KBM-7 (cell line): Measurements from ENCODE around the gene MMP1.

Source experiments
- DNase-seq: peaks from one replicate; pipeline ENCODE4 v3.0.0-alpha.2; 2015
- in situ Hi-C: fragments of 300-500 bp; cut with MboI; formaldehyde crosslinking; loops from 2 replicates; pipeline ENCODE4 v1.14.3; 2020; ENCODE audit warnings: low sequenced_read_pairs, low pct_unique_long_range_greater_than_20kb, mixed read lengths

MMP1 gene

DNA sequence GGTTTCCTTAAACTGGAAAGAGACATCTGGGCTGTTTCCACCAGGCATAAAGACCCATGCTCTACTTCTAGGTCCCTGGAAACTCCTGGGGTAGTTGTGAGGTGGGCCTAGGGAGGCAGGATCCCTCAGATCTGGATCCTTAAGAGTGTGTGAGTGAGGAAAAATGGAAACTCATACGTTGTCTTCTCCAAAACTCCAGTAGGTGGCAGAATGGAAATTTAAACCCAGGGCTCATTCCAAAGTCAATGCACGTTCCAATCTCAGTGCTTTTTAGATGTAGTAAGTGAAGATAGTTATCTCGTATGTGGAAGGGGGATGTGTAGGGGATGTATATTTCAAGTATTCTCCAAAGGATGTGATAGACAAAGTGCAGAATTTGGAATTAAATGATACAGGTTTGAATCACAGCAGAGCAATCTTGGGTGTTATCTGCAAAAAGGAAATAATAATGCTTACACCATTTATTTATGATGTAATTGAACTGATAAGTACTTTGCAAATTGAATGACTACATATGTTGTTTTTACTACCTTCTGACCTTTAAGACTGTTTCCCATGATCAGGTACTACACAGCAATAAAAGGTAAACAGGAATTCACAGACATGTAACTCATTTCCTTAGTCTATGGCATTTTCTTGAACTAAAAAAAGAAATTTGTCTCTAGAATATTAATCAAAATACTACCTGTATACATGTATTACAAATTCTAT, 13.1 kb upstream of the MMP1 start:
- DNase-seq, result peak; percentile 24
- in situ Hi-C loops, result no loop called here

DNA sequence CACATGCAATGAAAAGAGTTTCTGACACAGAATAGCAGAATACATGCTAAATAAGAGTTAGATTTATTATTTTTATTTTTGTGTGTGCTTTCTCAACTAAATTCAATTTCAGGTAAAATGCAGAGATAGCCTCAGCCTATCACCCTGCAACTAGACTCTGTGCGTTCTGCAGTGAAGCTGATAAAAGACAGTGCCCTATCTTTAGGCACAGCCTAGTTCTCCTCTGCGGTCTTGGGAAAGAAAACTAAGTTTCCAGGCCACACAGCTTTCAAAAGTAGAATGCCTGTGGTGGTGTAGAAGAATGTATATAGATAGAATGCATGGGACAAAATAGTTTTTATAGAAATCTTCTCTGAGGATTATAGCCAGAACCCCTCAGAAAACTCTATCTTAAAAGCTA, 12.0 kb upstream of the MMP1 start:
- in situ Hi-C loops, result no loop called here

DNA sequence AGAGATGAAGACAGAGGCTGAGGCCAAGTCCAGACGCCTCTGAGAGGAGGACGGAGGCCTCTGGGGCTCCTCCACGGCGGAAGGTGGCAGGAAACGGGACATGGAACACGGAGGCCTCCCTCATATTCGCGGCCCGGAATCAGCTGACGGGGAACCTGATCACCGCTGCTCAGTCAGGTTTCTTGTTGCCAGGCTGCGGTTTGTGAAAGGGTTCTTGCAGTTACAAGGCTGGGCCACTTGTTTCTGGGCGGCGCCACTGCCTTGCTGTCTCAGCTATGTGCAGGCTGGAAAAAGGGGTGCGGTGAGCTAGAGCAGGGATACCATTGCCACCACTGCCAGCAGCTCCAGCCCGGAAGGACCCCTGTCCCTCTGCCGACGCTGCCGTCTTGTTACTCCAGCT, 10.0 kb upstream of the MMP1 start:
- DNase-seq, result no peak
- in situ Hi-C loops, result no loop called here

More for the DNA sequence above, 12.0 kb upstream of the MMP1 start:
- DNase-seq, result no peak

DNA sequence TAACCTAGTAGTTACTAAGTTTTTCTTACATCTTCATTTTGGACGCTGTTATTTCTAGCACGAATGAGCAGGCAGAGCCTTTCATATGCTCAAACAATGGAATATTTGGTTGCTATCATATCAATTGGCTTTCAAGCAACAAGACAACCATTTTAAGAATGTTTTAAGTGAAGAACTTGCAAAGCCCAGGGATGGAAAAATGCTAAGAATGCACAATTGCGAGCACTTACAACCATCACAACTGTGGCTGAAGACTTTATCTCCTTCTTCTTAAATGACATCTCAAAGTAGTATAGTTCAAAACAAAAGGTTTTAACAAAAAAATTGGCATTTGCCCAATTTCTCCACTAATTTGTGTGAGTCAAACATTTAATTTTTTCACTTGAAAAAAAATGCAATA, 8.3 kb upstream of the MMP1 start:
- in situ Hi-C loops, result no loop called here
- no peak for DNase-seq

DNA sequence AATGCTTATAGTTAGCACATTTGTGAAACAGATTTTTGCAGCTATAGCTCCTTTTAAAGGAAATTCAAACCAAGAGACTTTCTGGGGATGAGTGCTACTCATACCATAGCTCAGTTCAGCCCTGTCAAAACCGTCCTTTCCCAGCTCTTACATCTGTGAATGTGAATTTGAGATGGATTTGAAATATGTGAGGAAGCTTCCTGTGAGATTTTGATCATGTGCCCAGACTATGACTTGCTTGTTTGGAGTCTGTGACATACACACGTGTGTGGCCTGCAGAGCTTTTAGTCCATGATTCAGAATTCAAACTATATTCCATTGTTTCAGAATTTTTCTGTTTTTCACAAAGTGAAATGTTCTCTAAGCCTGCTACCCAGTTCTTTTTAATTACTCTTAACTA, 4.4 kb upstream of the MMP1 start:
- in situ Hi-C loops, result no loop called here
- DNase-seq, result no peak

DNA sequence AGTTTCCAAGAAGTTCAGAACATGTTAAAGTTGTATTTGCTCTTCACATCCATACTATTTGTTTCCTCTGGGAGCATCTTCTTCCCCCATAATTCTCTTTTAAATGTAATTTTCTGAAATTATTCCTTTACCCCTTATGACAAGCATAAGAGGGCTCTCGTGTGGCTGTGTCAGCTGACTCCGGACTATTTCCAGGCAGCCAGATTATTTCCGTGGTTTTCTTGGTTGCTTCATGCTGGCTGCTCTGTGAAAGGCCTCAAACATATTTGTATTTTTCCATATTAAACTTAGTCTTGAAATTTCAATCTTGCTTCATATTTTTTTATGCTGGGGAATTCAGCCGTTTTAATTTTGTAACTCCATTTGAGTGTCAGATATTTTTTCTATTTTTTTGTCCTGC, 2.8 kb upstream of the MMP1 start:
- no peak for DNase-seq

DNA sequence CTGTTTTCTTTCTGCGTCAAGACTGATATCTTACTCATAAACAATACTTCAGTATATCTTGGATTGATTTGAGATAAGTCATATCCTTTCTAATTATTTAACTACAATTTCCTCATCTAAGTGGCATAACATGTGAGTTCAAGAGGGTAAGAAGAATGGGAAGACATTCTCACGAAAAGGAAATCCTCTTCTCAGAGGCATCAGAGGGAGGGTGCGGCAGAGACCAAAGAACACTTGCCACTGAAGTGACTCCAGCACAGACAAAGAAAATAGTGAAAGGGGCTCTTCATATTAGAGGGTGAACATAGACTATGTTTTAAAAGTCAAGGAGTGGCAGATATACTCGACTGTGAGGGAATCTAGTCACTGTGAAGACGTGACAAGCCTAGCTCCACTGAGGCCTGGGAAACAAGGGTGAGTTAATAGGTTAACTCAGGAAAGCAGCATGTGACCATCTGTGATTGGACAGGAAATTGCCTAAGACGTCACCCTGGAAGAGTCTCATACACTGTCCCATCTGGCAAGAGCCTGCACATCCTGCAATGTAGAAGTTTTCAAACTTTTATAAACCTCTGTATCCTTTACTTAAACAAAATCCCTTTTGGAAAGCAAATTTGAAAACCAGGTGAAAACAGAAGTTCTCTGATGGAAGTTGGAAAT, 1.9 kb upstream of the MMP1 start:
- no peak for DNase-seq
- in situ Hi-C loops, result no loop called here

More for the DNA sequence above, 2.8 kb upstream of the MMP1 start:
- in situ Hi-C loops, result no loop called here

DNA sequence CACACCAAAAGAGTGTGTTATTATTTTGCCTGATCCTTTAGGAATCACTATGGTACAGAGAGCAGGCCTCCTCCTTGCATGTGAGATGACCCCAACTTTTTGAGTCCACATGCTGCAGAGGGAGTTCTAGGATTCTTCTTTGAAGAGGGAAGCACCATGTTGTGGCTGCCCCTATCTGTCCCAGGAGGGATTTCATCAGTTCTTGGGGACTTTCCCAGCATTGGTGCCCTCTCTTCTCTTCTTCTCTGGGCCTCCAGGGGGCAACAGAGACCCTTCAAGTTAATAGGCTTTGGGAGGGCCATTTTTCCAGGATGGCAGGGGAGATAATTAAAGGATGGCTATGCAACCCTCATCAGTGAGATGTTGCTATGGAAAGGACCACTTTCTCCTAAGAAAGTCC, 3.6 kb downstream of the MMP1 start:
- peak; percentile 28 for DNase-seq
- in situ Hi-C loops, result no loop called here

DNA sequence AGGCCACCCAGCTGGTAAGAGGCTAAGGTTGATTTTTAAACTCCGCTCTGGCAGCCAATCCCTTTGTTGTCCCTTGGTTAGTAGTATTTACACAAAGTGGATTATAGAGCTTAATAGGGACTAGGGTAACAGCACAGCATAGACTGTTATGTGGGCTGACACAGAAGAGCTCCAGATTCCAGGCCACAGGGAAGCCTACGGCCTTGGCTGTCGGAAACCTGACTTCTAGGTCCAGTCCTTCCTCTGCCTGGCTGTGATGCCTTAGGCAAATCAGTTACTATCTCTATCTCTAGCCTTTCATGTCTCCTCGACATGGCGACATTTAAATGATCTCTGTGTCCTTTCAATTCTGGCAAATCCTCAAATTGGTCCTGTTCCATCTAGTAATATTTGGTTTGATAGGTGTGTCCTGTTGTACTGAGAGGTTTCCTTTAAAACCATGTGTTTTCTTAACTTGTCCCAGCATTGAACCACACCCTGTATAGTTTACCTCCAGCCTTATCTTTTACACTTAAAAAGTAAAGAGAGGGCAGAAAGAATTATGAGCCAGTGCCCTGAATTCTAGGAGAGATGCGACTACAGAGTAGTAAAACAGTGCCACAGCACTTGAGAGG, 4.2 kb downstream of the MMP1 start:
- no peak for DNase-seq
- in situ Hi-C loops, result no loop called here

DNA sequence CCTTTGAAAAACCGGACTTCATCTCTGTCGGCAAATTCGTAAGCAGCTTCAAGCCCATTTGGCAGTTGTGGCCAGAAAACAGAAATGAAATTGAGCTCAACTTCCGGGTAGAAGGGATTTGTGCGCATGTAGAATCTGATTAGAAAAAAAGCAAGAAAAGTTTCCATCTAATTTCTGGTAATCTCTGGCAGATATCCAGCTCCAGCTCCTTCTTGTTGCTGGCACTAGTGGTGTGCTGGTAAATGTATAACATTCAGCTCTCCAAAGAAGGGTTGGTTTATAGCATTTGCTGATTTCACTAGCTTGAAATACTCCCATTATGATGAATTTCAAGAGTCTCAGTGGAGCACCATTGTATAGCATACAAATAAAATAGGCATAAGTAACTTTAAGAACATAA, 5.4 kb downstream of the MMP1 start:
- DNase-seq, result no peak
- in situ Hi-C loops, result no loop called here

DNA sequence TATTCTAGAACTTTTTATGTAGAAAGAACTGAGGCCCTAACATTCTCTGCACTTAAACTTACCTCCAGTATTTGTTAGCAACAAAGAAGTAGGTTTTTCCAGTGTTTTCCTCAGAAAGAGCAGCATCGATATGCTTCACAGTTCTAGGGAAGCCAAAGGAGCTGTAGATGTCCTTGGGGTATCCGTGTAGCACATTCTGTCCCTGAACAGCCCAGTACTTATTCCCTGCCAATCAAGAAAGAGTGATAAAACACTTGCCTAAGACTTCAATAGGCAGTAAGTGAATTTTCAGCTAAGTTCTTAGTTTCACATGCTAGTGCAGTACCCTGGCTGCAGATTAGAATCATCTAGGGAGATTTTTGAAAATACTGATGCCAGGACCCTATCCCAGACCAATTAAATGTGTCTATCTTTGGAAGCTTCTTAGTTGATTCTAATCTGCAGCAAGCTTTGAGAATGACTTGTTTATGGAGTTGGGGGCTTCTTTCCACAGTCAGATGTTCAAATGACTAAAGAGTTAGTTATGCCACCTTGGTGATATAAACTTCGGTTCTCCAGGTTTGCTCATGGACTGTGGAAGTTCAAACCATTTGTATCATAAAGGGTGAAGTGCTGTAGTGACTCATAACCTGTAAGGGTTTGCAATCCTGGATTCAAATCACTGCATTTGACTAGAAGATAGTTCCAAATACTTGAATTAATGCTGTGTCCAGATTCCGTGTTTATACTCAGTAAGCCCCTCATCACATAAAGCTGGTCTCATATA, 6.5 kb downstream of the MMP1 start:
- DNase-seq, result no peak
- in situ Hi-C loops, result no loop called here

DNA sequence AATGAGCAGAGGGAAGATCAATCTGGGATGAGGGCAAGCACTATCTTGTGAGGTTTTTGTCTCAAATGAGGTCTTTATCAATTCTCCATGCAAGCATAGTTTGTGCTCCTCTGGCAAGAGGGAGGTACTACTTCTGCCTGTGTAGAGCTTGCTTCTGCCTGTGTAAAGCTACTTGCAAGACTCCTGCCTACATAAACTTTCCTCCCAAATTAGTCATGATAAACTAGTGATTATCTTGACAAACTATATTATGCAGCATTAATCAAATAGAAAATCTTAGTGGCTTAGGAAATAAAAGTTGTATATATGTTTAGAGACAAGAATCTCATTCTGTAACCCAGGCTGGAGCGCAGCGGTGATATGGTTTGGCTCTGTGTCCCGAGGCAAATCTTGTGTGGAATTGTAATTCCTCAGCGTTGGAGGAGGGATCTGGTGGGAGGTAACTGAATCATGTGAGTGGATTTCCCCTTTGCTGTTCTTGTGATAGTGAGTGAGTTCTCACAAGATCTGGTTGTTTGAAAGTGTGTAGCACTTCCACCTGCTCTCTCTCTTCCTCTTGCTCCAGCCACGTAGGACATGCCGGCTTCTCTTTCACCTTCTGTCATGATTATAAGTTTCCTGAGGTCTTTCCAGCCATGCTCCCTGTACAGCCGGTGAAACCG, 9.5 kb downstream of the MMP1 start:
- in situ Hi-C loops, result no loop called here

DNA sequence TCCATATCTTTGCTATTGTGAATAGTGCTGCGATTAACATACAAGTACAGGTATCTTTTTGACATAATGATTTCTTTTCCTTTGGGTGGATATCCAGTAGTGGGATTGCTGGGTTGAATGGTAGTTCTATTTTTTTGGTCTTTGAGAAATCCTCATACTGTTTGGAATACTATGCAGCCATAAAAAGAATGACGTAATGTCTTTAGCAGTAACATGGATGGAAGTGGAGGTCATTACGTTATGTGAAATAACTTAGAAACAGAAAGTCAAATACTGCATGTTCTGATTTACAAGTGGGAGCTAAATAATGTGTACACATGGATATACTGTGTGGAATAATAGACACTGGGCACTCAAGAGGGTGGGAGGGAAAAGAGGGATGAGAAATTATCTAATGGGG, 13.6 kb downstream of the MMP1 start:
- DNase-seq, result no peak
- in situ Hi-C loops, result no loop called here

More for the DNA sequence above, 9.5 kb downstream of the MMP1 start:
- DNase-seq, result no peak

DNA sequence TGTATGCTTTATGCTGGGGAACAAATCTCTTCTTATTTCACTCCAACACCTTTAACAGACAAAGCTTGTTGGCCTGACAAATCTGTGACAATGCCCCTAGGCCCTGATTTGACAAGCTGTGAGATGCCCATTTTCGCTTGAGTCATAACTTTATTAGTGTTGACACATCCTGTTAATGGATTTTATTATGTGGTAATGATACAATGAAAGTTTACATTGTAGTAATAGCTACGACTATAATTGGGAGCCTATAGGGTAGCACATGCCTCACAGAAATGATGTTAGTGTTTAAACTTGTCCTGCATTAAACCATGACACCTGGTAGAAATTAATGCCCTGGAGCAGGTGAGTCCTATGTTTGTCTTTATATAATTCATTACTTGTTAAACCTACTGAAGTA, 14.2 kb downstream of the MMP1 start:
- DNase-seq, result no peak
- in situ Hi-C loops, result no loop called here

DNA sequence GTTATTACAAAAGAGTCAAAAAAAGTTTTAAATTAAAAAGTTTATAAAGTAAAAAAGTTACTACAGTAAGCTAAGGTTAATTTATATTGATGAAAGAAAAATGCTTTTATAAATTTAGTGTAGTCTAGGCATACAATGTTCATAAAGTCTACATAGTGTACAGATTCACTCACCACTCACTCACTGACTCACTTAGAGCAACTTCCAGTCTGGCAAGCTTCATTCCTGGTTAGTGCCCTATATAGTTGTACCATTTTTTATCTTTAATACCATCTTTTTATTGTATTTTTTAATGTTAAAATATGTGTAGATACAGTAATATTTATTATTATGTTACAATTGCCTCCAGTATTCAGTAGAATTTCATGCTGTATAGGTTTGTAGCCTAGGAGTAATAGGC, 14.9 kb downstream of the MMP1 start:
- no peak for DNase-seq

DNA sequence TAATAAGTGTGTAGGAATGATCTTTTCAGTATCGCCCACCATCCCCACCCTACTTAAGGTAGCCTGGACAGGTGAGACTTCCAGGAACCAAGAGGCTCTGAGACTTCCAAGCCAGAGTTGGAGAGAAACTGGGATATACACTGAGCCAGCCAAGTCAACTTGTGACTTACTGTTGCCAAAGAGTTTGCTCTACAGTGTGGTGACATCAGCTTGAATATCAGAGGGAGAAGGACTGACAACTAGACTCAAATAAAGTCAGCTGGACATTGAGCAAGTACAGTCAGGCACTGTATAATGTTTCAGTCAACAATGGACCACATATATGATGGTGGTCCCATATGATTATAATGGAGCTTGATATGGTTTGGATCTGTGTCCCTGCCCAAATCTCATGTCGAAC, 16.3 kb downstream of the MMP1 start:
- in situ Hi-C loops, result no loop called here
- no peak for DNase-seq

More for the DNA sequence above, 14.9 kb downstream of the MMP1 start:
- in situ Hi-C loops, result no loop called here

DNA sequence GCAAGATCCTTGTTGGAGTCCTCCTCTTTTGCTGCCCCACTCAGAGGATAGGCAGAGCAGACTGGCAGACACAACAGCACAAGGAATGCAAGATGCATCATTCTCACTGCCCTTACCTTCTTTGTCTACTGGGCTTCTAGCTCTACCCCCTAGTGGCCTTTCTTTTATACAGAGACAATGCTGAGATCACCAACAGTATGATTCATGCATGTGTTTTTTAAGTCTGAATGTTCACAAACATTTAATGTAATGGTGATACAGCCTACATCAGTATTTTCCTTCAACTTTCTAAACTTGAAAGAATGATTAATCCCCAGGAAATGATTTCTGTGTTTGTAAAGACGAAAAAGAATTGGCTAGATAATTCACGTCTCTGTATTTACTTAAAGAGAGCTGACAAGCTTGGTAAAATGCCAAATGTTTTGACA, 17.5 kb downstream of the MMP1 start, which contains the start of gene MMP10:
Gene MMP10 (minus strand): TSS at position 138 of the 428 bp plus-strand sequence. CDS start 37 bp downstream, at position 101.
- in situ Hi-C loops, result no loop called here
- no peak for DNase-seq

DNA sequence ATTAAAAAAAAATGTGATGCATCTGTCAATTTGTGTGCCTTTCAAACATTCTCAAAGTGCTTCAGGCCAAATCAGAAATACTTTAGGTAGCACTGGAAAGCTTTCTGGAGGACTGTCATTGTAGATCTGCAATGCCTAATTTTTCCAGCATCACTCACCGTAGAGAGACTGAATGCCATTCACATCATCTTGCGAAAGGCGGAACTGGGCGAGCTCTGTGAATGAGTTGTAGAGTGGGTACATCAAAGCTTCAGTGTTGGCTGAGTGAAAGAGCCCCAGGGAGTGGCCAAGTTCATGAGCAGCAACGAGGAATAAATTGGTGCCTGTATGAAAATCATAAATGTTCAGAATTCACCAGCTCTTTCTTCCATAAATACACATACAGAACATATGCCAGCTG, 21.5 kb downstream of the MMP1 start:
- no peak for DNase-seq
- in situ Hi-C loops, result no loop called here

DNA sequence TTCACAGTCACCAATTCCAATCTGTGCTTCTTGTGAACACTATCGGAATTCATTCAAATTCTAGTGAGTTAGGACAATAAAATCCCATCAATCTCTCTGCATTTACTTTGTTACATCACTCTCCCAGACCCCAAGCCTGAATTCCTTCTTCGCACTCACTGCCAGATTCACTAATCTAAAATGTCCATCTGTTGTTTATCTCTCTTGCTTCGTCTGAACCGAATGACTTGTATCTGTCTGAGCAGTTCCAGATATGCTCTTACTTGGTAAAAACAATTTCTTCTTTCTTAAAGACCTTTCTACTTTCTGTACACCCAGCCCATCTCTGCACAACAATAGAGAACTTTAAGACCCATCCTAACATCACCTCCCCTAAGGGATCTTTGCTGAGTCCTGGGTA, 24.6 kb downstream of the MMP1 start:
- no peak for DNase-seq
- in situ Hi-C loops, result no loop called here
